H1 (cell line): ENCODE measurements around the gene PROK1. TPM values are rescaled to one million over a fixed set of nuclear protein-coding genes. Genes with fewer than 3 reads are reported as not detected.

Experiments used
- CTCF ChIA-PET: fragments of 300-600 bp; sonication (Branson Sonifier 250); formaldehyde crosslinking; loops from one replicate; lab custom pipeline; 2021; ENCODE audit not compliant: partially characterized antibody; lab: Charles Lee
- POLR2A ChIA-PET: fragments of 300-600 bp; sonication (Branson Sonifier 250); formaldehyde crosslinking; loops from one replicate; lab custom pipeline; 2021; ENCODE audit warnings: inconsistent platforms; ENCODE audit not compliant: partially characterized antibody; lab: Charles Lee
- DNase-seq, 2 experiments: peaks; one replicate each; pipeline versions ENCODE4 v3.0.0 to v3.0.0-alpha.2; 2010 to 2022; ENCODE audit warnings: low spot score in 2 of 2, low read depth in 1 of 2, mixed read lengths in 1 of 2
- FAIRE-seq: peaks from 2 replicates; lab custom pipeline; 2011; peaks lifted over from hg19 to GRCh38; lab: Jason Lieb, UNC
- H2AFZ ChIP-seq: 2 replicates; pipeline ENCODE4 v1.8.1; 2012; ENCODE audit warnings: low read length, inconsistent platforms
- H2AK5ac ChIP-seq: 2 replicates; pipeline ENCODE4 v1.6.1; 2013; ENCODE audit warnings: low read depth, low read length
- H2BK120ac ChIP-seq: replicated peaks from 2 replicates; pipeline ENCODE3; 2013; ENCODE audit warnings: low read depth, low read length, inconsistent platforms
- H2BK12ac ChIP-seq: 2 replicates; pipeline ENCODE4 v1.6.1; 2013; ENCODE audit warnings: low read depth, low read length
- H2BK15ac ChIP-seq: 2 replicates; pipeline ENCODE4 v1.6.1; 2013; ENCODE audit warnings: low read length
- H2BK20ac ChIP-seq: 2 replicates; pipeline ENCODE4 v1.6.1; 2013; ENCODE audit warnings: low read length
- H2BK5ac ChIP-seq: 2 replicates; pipeline ENCODE4 v1.6.1; 2013; ENCODE audit warnings: low read depth, low read length
- H3K14ac ChIP-seq: 2 replicates; pipeline ENCODE4 v1.6.1; 2013; ENCODE audit warnings: inconsistent platforms; ENCODE audit not compliant: insufficient read length
- H3K18ac ChIP-seq: 2 replicates; pipeline ENCODE4 v1.6.1; 2013; ENCODE audit warnings: low read length; ENCODE audit errors: extremely low read depth
- H3K23ac ChIP-seq: 2 replicates; pipeline ENCODE4 v1.6.1; 2013; ENCODE audit warnings: inconsistent platforms; ENCODE audit not compliant: insufficient read length
- H3K23me2 ChIP-seq: 2 replicates; pipeline ENCODE4 v1.6.1; 2013; ENCODE audit warnings: low read depth, low read length
- H3K27ac ChIP-seq: 2 replicates; pipeline ENCODE4 v1.6.1; 2011; ENCODE audit warnings: low read depth, low read length, inconsistent platforms
- H3K27me3 ChIP-seq, 4 experiments: replicated peaks in 1 of 4; 1 replicate in 1 of 4; 2 replicates in 3 of 4; pipeline versions ENCODE4 v1.6.1 to v1.8.1; 2011 to 2013; ENCODE audit warnings: low read length in 3 of 4, mild to moderate bottlenecking in 3 of 4, inconsistent platforms in 2 of 4, mixed read lengths in 2 of 4, moderate library complexity in 1 of 4; ENCODE audit not compliant: control insufficient read depth in 3 of 4, insufficient read depth in 3 of 4; ENCODE audit errors: extremely low read depth in 1 of 4
- H3K36me3 ChIP-seq, 4 experiments: 2 replicates each; pipeline versions ENCODE4 v1.6.1 to v1.8.1; 2011 to 2013; ENCODE audit warnings: mild to moderate bottlenecking in 4 of 4, low read length in 3 of 4, moderate library complexity in 2 of 4, control low read depth in 1 of 4, inconsistent platforms in 1 of 4; ENCODE audit not compliant: insufficient read depth in 4 of 4, control insufficient read depth in 2 of 4
- H3K4ac ChIP-seq: replicated peaks from 2 replicates; pipeline ENCODE3; 2013; ENCODE audit warnings: low read length, low read depth, mixed read lengths, inconsistent platforms; ENCODE audit not compliant: insufficient read length
- H3K4me1 ChIP-seq, 4 experiments: replicated peaks in 1 of 4; 1 replicate in 1 of 4; 2 replicates in 3 of 4; pipeline versions ENCODE4 v1.6.1 to v1.8.1; 2011 to 2013; ENCODE audit warnings: low read length in 3 of 4, inconsistent platforms in 2 of 4, mixed read lengths in 1 of 4; ENCODE audit not compliant: insufficient read depth in 4 of 4, control insufficient read depth in 3 of 4
- H3K4me2 ChIP-seq, 2 experiments: 2 replicates each; pipeline versions ENCODE4 v1.6.1 to v1.8.1; 2011 to 2013; ENCODE audit warnings: low read depth in 2 of 2, low read length in 2 of 2, control low read depth in 1 of 2, inconsistent platforms in 1 of 2, mild to moderate bottlenecking in 1 of 2; ENCODE audit not compliant: insufficient read depth in 1 of 2
- H3K4me3 ChIP-seq, 4 experiments: fragments of 200-600, 300-600 bp in 1 of 4; sonication (generic), shearing (Covaris generic), sonication (Bioruptor Twin) in 1 of 4; 2 replicates each; pipeline versions ENCODE4 v1.5.1 to v1.8.1; 2011 to 2016; ENCODE audit warnings: low read length in 4 of 4, low read depth in 3 of 4, control low read depth in 2 of 4, inconsistent platforms in 2 of 4, mild to moderate bottlenecking in 2 of 4, mixed read lengths in 1 of 4, moderate library complexity in 1 of 4; ENCODE audit not compliant: insufficient read depth in 2 of 4; ENCODE audit errors: extremely low read depth in 1 of 4
- H3K56ac ChIP-seq: replicated peaks from 2 replicates; pipeline ENCODE3; 2013; ENCODE audit warnings: low read depth, mild to moderate bottlenecking, mixed read lengths, low read length, inconsistent platforms; ENCODE audit not compliant: insufficient read length
- H3K79me1 ChIP-seq: 2 replicates; pipeline ENCODE4 v1.6.1; 2013; ENCODE audit warnings: low read depth, low read length, control low read depth
- H3K79me2 ChIP-seq, 2 experiments: 2 replicates each; pipeline versions ENCODE4 v1.6.1 to v1.8.1; 2012 to 2013; ENCODE audit warnings: low read length in 2 of 2, mild to moderate bottlenecking in 2 of 2, inconsistent platforms in 1 of 2; ENCODE audit not compliant: insufficient read depth in 2 of 2, control insufficient read depth in 1 of 2
- H3K9ac ChIP-seq, 4 experiments: replicated peaks in 1 of 4; 1 replicate in 1 of 4; 2 replicates in 3 of 4; pipeline versions ENCODE4 v1.6.1 to v1.8.1; 2011 to 2013; ENCODE audit warnings: low read depth in 3 of 4, low read length in 3 of 4, control low read depth in 2 of 4, mild to moderate bottlenecking in 2 of 4, moderate library complexity in 2 of 4, inconsistent platforms in 1 of 4; ENCODE audit errors: extremely low read depth in 1 of 4
- H3K9me3 ChIP-seq, 2 experiments: 2 replicates each; pipeline versions ENCODE4 v1.6.1 to v1.8.1; 2012 to 2013; ENCODE audit warnings: mild to moderate bottlenecking in 2 of 2, moderate library complexity in 2 of 2, control low read depth in 1 of 2, inconsistent platforms in 1 of 2, low read depth in 1 of 2, low read length in 1 of 2, mixed read lengths in 1 of 2; ENCODE audit not compliant: insufficient read depth in 2 of 2
- H4K20me1 ChIP-seq, 2 experiments: replicated peaks in 1 of 2; 2 replicates each; pipeline versions ENCODE3 to v1.8.1; 2011 to 2013; ENCODE audit warnings: inconsistent platforms in 2 of 2, low read length in 2 of 2, mild to moderate bottlenecking in 1 of 2; ENCODE audit not compliant: insufficient read depth in 2 of 2, control insufficient read depth in 1 of 2
- H4K5ac ChIP-seq: 2 replicates; pipeline ENCODE4 v1.6.1; 2013; ENCODE audit warnings: low read length, low read depth, mixed read lengths, inconsistent platforms; ENCODE audit not compliant: insufficient read length
- H4K8ac ChIP-seq: 2 replicates; pipeline ENCODE4 v1.8.0; 2013; ENCODE audit warnings: mild to moderate bottlenecking, moderate library complexity, low read length, inconsistent platforms; ENCODE audit not compliant: insufficient read depth; ENCODE audit errors: extremely low read depth
- H4K91ac ChIP-seq: replicated peaks from 2 replicates; pipeline ENCODE3; 2013; ENCODE audit warnings: low read length, mixed read lengths, inconsistent platforms; ENCODE audit not compliant: insufficient read length
- PHF8 ChIP-seq: fragments of 200-600 bp; sonication (generic); conservative IDR thresholded peaks from 2 replicates; pipeline ENCODE4 v1.7.1; 2012; ENCODE audit warnings: low read depth, mild to moderate bottlenecking, inconsistent platforms, low read length, moderate library complexity
- TAF7 ChIP-seq: optimal IDR thresholded peaks from 2 replicates; pipeline ENCODE3; 2011; ENCODE audit warnings: low read depth, mild to moderate bottlenecking, inconsistent platforms, low read length, moderate library complexity, borderline replicate concordance
- WGBS, 2 experiments: shearing (Covaris generic) in 1 of 2; methylation state at CpG; one replicate each; pipeline versions ENCODE4 v1.1.6 to v1.1.7; 2013 to 2015; ENCODE audit warnings: low lambda C conversion rate in 2 of 2, mixed read lengths in 2 of 2, inconsistent platforms in 1 of 2, low coverage in 1 of 2, missing lambda C conversion rate in 1 of 2; ENCODE audit not compliant: insufficient replicate concordance in 2 of 2, insufficient coverage in 1 of 2, insufficient read length in 1 of 2; ENCODE audit errors: extremely low coverage in 1 of 2, missing lambda C conversion rate in 1 of 2; 5-methylcytosine and 5-hydroxymethylcytosine counted together
- polyA plus RNA-seq, 7 experiments: library from polyadenylated mRNA; depleted of rRNA in 3 of 7; stranded (reverse) in 5 of 7; unstranded in 2 of 7; fragments of >200 nt in 5 of 7; fragments of 200-250 nt in 2 of 7; gene quantifications; 1 replicate in 5 of 7; 2 replicates in 1 of 7; 4 replicates in 1 of 7; pipeline versions ENCODE4 v1.2.1 to v1.2.3, GENCODE V29; 2011 to 2013; ENCODE audit warnings: missing spikeins in 2 of 7, mixed read lengths in 2 of 7
- total RNA-seq: library from RNA; stranded (reverse); fragmentation: NEBNext Ultra II Directional; extraction: Animal tissue kit (Norgen Biotek cat#: 25700); gene quantifications from 2 replicates; pipeline ENCODE4 v1.2.1, GENCODE V29; 2021

PROK1 gene
- total and polyA plus RNA-seq, 2 of the 8 experiments (the other 6 are each of a cell fraction or from before 2014, with no cell fraction given): 0.12 TPM; not detected in 1

- Histone ChIP-seq H3K4ac (no peak overlapping the region), H3K27me3 (no peaks in the 10 kb centered on the region; a peak in 2 of 7 replicates), H4K91ac (no peak overlapping the region), H4K5ac (no peak overlapping the region), H4K20me1 (no peaks in the 10 kb centered on the region), H3K36me3 (no peaks in the 10 kb centered on the region), H2AK5ac (no peak overlapping the region), H3K4me2 (no peak overlapping the region), H2BK5ac (no peak overlapping the region), H3K4me3 (no peak overlapping the region), H3K23ac (no peak overlapping the region), H3K14ac (no peak overlapping the region), H3K9me3 (no peaks in the 10 kb centered on the region), H3K4me1 (peaks cover 0 to 1% (median 0%) of the 10 kb centered on the region in 4 experiments; a peak in 2 of 7 replicates), H3K23me2 (no peaks in the 10 kb centered on the region), H2BK12ac (no peak overlapping the region), H3K56ac (no peak overlapping the region), H2BK20ac (no peak overlapping the region), H2AFZ (no peak overlapping the region), H2BK120ac (no peak overlapping the region), H4K8ac (no peak overlapping the region), H2BK15ac (no peak overlapping the region), H3K18ac (no peak overlapping the region), H3K9ac (no peak overlapping the region), H3K79me1 (no peaks in the 10 kb centered on the region), H3K27ac (no peak overlapping the region), H3K79me2 (no peaks in the 10 kb centered on the region)
- no peak for FAIRE-seq
- ChIA-PET CTCF (interaction anchor here (1.1 to 3.9 kb wide), 11 partner anchors 8 to 300 kb away, joined by 3 to 15 read pairs (median 3); partner anchors contain the start of gene KCNA10), POLR2A (interaction anchor here (0.8 kb wide), 1 partner anchor 9 kb away, joined by 3 read pairs; no protein-coding TSS in a partner anchor)
- 85% methylated on average over 8 of the region's 8 CpGs; no CpG with 5 or more reads in 1 of the 2 experiments for WGBS, 2 experiments
- DNase-seq: no peak
- TF ChIP-seq TAF7 (no peak), PHF8 (no peak)
Measured at GRCh38 chr1:110502402-110503151, 51.6 kb downstream of the PROK1 start.
